HG02610 (cell line): ENCODE measurements around the gene RNF130.

Experiments
- ATAC-seq: cut with Tn5 transposase; IDR thresholded peaks from one replicate; pipeline ENCODE4 v1.9.1; 2021; ENCODE audit warnings: mild to moderate bottlenecking, moderate library complexity; ENCODE audit not compliant: unreplicated experiment

Gene RNF130

DNA sequence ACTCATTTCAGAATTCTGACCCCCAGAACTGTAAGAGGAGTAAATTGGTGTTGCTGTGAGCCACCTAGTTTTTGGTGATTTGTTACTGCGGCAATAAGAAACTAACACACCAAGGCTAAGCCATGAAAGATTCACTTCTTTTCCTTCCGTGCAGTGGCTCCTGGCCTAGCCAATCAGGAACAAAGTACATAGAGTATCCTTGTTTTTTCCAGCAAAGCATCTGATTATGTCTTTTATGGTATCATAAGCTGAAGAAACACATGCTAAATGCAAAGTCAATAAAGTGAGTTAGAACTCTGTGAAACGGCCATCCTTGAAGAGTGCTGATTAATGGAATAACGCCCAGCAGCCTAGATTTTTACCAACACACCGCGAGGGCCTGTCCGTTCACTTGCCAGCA is 11.4 kb downstream of the RNF130 start:
- ATAC-seq: no peak

DNA sequence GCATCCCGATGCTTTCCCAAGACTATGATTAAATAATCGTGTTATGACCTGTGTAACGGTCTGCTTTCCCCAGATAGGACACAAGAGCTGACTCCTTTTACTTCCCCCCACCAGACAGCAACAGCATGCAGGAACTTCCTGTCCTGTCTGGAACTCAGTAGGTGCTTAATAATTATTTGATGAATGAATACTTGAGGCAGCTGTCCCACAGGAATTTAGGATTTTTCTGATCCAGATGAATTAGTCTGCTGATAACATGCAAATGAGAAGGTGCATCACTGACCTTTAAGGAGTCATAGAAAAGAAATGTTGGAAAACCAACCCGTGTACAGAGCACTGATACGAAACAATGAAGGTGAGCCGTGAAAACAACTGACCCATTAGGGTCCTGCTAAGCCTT is 12.2 kb downstream of the RNF130 start:
- no peak for ATAC-seq

DNA sequence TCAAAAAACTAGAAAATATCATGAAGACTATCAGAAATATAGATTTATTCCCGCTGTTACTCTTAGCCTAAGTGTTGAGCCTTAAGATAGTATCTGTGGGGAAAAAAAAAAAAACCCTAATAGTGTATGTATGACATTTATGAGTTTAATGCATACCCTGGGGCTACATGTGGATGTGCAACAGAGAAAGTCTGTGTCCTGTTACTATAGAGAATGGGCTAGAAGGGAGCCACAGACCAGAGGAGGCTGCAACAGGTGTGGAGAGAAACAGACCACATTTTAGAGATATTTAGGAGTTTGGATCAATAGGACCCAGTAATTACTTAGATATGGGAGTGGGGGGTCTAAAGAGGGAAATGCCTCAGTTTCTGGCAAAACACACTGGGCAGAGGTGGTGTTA is 15.4 kb downstream of the RNF130 start:
- ATAC-seq: no peak

DNA sequence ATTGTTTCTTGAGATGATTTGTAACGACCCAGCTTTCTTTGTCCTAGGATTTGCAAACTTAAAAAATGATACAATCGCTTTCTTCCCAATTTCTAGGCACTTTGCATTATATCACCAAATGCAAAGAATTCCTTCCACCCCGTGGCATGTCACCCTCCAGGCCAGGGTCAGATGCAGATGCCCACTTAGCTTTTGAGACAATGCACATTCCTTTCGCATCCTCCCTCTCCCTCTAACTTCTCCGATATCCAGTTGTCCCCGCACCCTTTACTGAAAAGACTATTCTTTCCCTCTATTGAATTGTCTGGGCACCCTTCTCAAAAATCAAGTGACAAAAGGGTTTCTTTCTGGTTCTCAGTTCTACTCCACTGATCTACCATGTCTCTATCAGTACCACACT is 17.3 kb downstream of the RNF130 start:
- no peak for ATAC-seq

DNA sequence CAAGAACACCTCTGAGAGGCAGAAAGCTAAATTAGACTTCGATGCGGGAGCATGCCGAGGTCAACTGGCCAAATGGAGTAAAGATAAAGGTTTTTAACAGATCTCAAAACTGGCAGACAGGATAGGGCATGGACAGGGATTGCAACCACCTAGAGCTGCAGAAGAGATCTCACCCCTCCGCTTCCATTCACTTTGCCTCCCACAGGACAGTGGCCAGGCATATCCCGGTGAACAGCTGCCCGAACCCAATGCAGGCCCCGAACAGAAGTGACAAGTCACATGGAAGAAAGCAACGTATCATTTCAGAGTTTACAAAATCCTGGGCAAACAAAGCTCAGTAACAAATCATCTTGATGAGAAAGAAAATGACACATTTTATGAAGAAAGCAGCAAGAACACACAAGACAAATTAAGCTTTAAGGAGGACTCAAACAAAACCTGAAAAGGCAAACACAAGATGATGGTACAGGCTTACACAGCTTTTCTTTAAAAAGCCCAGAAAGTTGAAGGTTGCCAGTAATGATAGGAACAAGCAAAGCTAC is 18.4 kb downstream of the RNF130 start:
- ATAC-seq: no peak

DNA sequence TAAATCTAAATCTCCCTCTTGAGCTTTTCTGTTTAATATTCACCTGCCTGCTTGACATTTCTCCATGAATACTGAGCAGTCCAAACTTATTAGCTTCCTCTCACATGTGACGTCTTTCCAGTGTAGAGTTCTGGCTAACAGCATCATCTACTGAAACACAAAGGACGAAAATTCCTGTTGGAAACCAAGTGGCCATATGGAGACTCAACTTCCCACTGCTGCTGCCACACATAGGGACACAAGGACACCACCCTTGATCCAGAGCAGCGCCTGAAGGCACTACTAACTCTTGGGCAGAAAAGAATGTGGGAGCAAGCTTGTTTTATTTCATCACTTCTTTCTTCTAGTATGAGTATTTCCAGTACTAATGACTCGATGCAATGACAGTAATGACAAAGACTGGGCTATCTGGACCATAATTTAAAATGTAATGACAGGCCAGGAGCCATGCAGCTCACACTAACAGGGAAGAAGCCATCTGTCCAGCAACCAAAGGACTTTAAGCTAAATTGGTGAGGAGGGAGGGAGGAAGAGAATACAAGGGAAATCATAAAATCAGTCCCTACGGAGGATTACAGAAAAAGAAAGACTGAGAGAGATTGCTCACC is 19.2 kb downstream of the RNF130 start:
- no peak for ATAC-seq

DNA sequence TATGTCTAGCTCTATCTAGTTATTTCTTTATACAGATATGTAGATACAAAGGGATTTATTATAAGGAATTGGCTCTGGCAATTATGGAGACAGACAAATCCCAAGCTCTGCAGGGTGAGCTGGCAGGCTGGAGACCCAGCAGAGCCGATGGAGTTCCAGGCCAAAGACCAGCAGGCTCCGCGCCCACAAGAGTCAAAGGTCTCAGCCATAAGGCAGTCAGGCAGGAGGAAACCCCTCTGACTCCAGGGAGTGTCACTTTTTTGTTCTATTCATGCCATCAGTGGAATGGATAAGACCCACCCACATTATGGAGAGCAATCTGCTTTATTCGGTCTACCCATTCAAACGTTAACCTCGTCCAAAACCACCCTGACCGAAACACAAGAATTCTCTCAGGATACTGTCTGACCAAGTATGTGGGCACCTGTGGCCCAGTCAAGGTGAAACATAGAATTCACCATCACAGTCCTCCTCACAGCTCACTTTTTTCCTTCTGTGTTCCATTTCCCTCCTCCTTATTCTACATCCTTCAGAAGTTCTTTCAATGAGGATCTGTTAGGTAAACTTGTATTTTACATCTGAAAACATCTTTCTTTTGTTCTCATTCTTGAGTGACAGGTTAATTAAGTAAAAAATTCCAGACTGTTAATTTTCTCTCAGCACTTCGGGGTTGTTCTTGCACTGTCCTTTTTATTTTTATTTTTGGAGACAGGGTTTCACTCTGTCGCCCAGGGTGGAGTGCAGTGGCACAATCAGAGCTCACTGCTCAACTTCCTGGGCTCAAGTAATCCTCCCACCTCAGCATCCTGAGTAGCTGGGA is 21.2 kb downstream of the RNF130 start:
- no peak for ATAC-seq

DNA sequence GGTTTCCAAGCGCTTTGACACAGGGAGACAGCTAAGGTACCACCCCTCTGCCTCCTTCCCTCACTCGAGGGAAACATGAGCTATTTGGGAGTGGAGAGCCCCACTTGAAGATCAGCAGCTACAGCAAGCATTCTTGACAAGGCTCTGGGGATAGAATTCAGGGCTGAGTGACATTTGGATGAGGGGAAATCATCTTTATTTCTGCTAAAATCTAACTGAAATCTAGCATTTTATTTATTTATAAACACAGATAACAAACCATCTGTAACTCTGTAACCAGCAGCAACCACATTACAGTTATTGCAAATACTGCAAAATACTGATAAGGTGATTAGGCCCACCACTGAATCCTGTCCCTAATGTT is 22.4 kb downstream of the RNF130 start:
- no peak for ATAC-seq

DNA sequence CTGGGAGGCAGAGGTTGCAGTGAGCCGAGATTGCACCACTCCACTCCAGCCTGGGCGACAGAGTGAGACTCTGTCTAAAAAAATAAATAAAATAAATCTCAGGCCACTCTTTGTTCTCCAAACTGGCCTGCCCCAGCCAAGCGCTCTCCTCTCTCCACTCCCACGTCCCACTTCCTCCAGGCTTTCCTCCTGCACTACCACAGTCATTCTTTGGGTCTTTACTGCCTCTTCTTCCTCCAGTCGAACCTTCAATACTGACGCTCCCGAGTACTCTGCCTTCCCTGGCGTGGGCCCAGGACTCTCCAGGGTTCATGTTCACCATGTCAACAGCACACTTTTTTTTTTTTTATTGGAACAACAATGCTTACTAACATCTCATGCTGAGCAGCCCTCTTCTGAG is 23.9 kb downstream of the RNF130 start:
- ATAC-seq: no peak

DNA sequence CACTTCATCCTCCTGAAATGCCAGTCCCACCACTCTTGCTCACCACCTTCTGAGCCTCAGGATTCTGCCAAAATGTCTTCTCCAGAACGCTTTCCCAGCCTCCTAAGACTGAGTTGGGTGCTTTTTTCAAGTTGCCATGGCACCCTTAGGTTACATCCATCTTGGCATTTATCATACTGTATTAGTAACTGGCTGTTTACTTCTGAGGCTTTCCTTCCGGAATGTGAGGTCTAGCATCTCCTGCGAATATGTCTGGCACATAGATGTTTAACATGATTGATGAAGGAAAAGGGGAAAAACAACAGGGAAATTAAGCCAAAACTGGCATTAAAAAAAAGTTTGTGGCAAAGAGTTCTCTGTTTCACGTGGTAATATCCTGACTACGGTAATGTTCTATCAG is 24.9 kb downstream of the RNF130 start:
- ATAC-seq: no peak

DNA sequence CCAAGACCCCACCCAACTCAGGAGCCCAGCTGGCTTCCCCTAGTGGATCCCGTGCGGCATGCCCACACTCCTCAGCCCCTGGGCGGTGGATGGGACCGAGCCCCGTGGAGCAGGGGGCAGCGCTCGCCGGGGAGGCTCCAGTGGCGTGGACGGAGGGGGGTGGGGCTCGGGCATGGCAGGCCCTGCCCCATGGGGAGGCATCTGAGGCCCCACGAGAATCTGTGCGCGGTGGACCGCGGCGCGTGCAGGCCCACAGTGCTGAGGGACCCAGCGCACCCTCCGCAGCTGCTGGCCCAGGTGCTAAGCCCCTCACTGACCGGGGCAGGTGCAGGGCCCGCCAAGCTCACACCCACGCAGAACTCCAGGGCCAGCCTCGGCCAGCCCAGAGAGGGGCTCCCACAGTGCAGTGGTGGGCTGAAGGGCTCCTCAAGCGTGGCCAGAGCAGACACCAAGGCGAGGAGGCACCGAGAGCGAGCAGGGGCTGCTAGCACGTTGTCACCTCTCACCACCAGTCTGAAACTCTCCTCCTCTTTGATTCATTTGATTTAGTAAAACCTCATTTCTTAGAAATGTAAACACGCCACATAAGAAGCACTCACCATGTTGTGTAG is 25.6 kb downstream of the RNF130 start:
- ATAC-seq: no peak

DNA sequence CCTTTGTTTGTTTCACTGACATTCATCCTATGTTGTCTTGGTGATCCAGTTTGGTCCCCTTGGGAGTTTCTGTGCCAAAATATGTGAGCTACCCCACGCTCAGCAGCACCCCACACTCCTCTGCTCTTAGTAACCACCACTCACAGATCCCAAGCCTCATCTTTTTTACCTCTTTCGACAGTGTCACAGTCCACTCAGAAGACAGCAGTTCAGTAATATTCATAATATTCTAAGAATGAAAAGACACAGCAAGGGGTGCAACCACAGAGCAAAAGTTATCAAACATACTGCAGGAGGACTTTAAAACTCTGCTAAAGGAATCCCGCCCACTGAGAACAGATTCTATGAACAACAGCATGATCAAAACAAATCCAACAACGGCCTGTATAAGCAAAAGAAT is 28.2 kb downstream of the RNF130 start:
- no peak for ATAC-seq

DNA sequence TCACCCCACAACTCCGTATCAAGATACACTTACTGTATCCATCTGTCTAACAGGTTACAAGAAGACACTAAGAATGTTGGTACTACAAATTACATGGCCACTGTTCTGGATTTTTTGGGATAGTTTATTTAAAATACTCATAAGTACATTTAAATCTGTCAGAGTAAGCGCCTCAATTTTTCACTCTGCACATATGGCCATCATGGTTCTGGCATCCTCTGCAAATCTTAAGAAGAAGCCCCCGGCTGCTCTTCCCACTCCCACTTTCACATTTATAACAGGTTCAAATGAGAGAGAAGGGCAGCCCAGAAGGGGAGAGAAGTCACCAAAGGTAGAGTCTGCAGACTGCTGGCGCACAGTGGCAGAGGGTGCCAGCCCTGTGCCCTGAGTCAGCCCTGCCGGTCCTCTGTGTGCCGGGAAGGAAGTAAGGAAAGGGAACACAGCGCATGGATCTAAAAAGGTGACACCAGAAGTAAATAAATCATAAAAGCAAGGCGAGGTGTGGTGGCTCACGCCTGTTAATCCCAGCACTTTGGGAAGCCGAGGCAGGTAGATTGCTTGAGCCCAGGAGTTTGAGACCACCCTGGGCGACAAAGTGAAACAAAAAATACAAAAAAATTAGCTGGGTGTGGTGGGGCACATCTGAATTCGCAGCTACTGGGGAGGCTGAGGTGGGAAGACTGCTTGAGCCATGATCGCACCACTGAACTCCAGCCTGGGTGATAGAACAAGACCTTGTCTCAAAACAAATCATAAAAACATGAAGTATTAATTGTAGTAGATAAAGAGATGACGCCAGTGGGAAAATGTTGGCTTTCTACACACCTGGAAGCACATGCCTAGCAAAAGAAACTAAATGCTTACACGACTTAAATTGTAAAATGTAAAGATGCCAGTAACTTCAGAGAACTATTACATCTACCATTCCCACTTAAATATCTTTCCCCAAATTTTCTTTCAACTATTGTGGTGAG is 30.0 kb downstream of the RNF130 start:
- ATAC-seq: no peak

DNA sequence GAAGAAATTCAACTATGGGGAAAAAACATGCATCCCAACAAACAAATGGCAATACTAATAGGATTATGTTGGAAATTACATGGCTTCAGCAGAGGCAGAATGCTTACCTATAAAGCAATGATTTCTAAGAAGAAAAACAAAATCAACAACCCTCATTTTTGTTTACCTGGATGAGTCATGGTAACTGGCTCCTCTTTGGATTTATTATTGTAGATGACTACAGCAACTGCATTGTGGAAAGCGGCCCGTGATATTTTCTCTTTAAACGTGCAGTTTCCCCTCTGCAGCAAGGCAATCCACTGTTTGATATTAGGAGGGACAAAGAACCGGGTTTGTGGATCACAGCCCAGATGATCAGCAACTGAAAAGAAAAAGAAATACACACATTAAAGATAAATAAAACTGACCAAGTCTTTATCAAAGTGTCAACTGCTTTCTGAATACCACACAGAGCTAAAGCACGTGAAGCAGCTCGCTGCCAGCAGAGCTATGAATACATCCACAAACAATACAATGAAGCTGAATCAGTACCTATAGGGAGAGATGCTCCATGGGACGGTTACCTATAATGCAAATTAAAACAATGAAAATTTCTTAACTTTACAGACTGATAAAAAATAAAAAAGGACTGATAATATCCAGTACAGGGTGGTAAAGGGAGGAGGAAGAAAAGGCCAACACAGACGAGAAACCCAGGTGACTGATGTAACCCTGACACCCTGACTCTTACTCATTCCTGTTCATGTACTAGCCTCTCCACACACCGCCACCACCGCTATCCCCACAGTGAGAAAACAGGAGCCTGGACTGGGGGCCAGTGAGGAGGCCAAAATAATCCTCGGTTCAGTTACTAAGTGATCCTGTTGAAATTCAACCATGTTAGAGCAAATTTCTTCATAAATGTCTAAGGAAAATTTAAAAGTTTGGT is 31.0 kb downstream of the RNF130 start:
- ATAC-seq: no peak

DNA sequence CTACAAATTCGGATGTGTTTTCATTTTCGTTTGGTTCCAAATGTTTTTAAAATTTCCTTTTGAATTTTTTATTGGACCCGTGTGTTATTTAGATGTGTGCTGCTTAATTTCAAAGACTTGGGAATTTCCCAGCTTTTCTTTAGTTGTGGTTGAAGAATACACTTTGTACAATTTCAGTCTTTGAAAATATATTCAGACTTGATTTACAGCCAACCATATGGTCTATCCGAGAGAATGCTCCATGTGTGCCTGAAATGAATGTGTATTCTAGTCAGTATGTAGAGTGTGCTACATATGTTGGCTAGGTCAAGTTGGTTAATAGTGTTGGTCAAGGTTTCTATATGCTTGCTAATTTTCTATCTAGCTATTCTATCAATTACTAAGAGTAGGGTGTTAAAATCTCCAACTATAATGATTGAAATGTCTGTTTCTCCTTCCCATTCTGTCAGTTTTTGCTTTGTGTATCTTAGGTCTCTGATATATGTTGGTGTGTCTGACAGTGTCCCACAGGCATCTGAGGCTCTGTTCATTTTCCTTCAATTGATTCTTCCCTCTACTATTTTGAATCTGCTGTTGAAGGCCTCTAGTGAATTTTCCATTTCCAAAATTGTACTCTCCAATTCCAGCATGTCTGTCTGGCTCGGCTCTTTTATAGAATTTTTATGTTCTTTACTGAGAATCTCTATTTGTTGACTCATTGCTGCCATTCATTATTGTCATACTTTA is 36.2 kb downstream of the RNF130 start:
- ATAC-seq: no peak

DNA sequence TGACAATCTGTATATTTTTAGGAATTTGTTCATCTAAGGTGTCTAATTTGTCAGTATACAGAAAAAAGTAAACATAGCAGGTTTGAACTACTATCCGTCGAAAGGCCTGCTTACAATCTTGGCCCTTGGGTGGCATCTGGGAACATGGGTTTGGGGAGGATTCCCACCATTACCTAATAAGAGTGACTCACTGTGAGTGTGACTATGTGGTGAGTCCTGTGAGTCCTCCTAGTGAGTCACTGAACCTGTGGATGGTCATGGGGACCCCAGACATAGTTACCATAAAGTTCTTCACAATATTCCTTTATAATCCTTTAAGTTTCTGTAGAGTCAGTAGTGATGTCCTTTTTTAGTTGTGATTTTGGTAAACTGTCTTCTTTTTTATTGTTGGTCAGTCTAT is 37.0 kb downstream of the RNF130 start:
- ATAC-seq: no peak

DNA sequence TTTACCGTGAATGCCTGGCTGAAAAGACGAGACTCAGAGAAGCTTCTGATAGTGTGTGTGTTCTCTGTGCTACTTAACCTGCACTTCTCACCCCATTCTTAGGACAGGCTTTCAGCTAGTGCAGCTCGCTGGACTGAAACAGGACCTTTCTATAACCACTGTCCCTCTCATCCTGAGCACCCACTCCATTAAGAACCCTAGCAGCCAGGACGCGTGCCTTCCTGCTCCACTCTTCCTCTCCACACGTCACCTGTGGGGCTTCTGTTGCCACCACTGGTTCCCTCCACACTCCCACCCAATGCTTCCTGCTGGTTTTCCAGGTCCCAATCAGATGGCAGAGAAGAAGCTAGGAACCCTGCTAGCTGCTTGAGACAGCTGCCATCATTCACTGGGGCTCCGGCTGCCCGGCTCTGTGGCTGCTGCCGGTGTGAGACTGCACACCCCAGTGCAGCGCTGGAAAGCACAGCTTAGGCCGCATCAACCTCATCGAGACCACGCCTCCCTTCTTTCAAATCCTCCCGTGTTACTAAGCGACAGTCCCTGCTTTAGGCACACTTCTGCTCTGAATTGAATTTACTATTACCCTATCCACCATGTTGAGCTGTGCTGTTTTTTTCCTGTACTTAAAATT is 44.0 kb downstream of the RNF130 start:
- no peak for ATAC-seq

DNA sequence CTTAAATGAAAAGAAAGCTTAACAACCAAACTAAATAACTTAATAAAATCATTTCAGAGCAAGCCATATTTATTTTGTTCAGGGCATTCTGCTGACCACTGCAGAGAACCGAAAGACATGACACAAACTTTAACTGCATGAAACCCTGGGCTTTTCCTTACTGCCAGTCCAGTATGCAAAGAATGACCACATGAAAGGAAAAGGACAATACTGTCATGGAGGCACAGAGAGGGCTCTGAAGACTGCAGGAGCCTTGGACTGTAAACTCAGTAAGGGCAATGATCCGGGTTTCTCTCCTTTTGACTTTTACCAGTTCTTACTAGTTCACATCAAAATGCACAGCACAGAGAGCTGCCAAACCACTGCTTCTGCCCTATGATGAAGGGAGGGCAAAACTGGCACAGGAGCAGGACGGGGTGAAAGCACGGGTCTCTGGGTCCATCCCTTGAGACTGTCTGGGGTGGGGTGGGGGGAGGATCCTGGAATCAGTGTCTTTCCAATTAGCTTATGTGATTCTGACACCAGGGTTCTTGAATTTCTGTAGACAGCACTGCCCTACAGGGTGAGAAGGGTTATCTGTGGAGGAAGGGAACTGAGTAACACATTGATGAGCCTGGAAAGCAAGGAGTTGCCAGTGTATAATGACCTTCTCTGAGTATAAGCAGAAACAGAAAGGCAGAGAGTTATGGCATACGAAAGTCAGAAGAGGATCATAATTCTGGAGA is 44.7 kb downstream of the RNF130 start:
- ATAC-seq: no peak
